ENCODE measurements around the gene C1QTNF5.

The C1QTNF5 gene

DNA sequence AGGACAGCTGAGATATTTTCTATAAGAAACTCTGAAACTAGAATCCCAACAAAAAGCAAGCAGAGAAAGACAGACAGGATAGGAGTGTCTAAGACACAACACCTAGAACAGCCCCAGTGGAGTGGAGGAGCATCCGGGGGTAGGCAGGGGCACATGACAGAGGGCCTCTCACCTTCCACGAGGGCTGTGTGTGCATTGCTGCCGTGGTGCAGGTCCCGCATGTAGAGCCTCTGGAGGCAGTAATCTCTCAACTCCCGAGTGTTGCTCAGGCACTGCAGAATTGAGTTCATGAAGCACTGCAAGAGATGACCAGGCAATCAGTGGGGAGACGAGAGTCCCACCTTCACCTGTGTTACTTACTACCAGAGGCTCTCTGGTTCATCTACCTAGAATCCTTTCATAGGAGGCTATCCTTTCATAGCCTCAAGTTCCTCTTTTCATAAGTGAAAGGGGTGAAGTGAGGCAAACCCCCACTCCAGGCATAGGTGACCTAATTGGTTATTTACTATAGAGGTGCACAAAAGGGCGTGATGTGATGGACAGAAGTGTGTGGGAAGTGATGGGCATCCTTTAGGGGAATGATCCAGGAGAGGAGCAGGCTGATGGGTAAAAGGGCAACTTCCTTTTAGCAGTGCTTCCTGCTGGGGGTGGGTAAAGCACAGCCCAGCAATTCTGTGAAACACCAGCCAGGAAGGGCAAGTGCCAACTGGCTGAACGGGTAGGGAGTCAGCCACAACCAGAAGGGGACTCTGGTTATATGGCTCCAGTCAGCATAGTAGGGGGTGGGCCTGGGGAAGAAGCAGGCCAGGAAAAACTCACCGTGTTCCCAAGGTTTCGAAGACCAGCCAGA, 18.9 kb upstream of the C1QTNF5 start:
- no peak for DNase-seq (ENCODE audit: low read depth)
- TF ChIP-seq POLR2A (IDR thresholded peaks at IDR 0.05; ENCODE audit: extremely low read depth, insufficient read length) (no peak), MYC (IDR thresholded peaks at IDR 0.05; ENCODE audit: low read depth, low read length) (no peak)
- TF ChIP-seq, protein P1, sequence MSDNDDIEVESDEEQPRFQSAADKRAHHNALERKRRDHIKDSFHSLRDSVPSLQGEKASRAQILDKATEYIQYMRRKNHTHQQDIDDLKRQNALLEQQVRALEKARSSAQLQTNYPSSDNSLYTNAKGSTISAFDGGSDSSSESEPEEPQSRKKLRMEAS (IDR thresholded peaks at IDR 0.05; ENCODE audit: low read depth, low read length) = no peak
- TF ChIP-seq, protein P2, sequence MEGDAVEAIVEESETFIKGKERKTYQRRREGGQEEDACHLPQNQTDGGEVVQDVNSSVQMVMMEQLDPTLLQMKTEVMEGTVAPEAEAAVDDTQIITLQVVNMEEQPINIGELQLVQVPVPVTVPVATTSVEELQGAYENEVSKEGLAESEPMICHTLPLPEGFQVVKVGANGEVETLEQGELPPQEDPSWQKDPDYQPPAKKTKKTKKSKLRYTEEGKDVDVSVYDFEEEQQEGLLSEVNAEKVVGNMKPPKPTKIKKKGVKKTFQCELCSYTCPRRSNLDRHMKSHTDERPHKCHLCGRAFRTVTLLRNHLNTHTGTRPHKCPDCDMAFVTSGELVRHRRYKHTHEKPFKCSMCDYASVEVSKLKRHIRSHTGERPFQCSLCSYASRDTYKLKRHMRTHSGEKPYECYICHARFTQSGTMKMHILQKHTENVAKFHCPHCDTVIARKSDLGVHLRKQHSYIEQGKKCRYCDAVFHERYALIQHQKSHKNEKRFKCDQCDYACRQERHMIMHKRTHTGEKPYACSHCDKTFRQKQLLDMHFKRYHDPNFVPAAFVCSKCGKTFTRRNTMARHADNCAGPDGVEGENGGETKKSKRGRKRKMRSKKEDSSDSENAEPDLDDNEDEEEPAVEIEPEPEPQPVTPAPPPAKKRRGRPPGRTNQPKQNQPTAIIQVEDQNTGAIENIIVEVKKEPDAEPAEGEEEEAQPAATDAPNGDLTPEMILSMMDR (IDR thresholded peaks at IDR 0.05; ENCODE audit: low read depth, low read length) = no peak
- H3K4me3 ChIP-seq (ENCODE audit: low read depth, low read length) = no peak overlapping the region

DNA sequence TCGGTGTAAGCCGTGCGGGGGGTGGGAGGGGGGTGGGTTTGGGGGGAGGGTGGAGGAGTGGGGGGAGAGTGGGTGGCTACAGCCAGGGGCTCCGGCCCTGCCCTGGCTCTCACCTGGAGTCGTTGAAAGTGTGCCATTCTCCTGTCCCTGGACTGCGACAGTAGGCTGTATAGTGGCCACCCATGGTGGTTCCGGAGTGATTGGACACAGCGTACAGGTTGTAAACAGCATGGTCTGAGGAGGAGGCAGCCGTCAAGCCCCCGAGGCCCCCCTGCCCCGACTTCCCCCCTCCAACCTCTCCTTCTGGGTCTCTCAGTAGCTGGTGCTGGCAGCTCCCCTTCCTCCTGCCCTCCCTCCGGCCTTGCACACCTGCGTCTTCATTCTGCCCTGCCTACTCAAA, 16.4 kb upstream of the C1QTNF5 start:
- TF ChIP-seq MYC (IDR thresholded peaks at IDR 0.05; ENCODE audit: low read depth, low read length) (no peak), POLR2A (IDR thresholded peaks at IDR 0.05; ENCODE audit: extremely low read depth, insufficient read length) (no peak)
- TF ChIP-seq, protein P2 (IDR thresholded peaks at IDR 0.05; ENCODE audit: low read depth, low read length) = no peak
- TF ChIP-seq, protein P1 (IDR thresholded peaks at IDR 0.05; ENCODE audit: low read depth, low read length) = no peak
- no peak overlapping the region for H3K4me3 ChIP-seq (ENCODE audit: low read depth, low read length)
- DNase-seq (ENCODE audit: low read depth) = no peak

DNA sequence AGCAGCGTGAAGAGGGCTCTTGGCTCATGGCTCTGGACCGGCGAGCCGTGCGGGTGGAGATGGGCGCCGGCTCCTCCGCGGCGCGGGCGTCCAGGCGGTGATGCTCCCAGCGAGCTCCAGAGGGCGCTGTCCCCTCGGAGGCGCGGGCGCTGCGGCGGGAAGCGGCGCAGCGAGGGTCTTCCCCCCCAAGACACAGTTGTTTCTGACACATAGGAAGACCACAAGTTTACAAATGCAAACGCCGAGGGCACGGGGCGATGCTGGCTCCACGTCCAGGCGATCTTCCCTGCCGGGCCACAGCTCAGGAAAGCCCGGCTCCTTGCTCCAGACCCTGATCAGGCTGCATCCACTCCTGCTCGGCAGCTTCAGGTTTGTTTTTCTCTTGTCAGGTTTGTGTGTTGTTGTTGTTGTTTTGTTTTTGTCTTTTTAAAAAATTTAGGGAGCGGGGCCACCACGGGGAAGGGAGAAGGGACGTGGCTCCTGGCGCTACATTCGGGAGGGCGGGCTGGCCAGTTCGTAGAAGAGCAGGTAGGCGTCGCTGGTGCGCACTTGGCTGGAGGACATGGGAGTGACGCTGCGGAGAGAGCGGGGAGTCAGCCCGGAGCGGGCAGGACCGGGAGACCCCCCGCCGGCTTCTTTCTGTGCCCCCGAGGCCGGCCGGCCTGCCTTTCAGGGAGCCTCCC, 15.8 kb upstream of the C1QTNF5 start:
- TF ChIP-seq, protein P2 (IDR thresholded peaks at IDR 0.05; ENCODE audit: low read depth, low read length) = peak; percentile 82
- TF ChIP-seq MYC (IDR thresholded peaks at IDR 0.05; ENCODE audit: low read depth, low read length) = peak; percentile 36; the same call in 1 of the 2 replicates
- TF ChIP-seq, protein P1 (IDR thresholded peaks at IDR 0.05; ENCODE audit: low read depth, low read length) = no peak
- peak; percentile 82 for DNase-seq (ENCODE audit: low read depth)
- H3K4me3 ChIP-seq (ENCODE audit: low read depth, low read length) = peak overlapping the region; percentile 60

DNA sequence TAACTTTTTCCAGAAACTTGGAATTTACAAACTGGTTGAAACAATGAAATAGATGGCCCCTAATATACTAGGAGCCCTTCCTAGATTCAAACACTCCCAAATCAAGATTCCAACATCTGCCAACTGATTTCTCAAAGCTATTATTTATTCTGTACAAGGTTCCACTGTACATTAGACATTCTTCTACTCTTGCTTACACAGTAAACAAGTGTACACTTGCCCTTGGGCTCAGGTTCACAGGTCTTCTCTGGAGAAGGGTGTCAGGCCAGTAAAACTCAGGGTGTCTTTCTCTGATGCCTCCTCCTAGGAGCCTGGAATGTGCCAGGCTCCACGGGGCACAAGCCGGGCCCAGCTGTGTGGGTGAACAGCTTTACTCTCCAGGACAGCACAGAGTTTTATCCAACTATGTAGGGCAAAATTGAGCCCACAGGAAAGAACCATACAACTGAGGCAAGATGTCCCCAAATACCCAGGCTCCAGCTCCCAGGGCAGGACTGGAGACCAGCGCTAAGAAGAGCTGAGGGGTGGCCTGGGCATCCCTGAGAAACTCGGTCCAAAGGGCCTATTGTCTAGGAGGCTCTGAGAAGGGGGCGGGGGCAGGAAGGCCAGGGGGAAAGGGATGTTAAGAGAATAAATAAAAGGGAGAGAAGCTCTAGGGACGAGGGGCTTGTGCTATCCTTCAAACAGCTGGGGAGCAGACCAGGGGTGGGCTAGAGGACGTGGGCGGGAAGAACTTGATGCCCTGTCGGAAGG, 14.6 kb upstream of the C1QTNF5 start:
- TF ChIP-seq, protein P2 (IDR thresholded peaks at IDR 0.05; ENCODE audit: low read depth, low read length) = no peak
- TF ChIP-seq, protein P1 (IDR thresholded peaks at IDR 0.05; ENCODE audit: low read depth, low read length) = no peak
- no peak for TF ChIP-seq MYC (IDR thresholded peaks at IDR 0.05; ENCODE audit: low read depth, low read length)
- TF ChIP-seq POLR2A (IDR thresholded peaks at IDR 0.05; ENCODE audit: extremely low read depth, insufficient read length) = no peak
- no peak overlapping the region for H3K4me3 ChIP-seq (ENCODE audit: low read depth, low read length)
- DNase-seq (ENCODE audit: low read depth) = no peak

DNA sequence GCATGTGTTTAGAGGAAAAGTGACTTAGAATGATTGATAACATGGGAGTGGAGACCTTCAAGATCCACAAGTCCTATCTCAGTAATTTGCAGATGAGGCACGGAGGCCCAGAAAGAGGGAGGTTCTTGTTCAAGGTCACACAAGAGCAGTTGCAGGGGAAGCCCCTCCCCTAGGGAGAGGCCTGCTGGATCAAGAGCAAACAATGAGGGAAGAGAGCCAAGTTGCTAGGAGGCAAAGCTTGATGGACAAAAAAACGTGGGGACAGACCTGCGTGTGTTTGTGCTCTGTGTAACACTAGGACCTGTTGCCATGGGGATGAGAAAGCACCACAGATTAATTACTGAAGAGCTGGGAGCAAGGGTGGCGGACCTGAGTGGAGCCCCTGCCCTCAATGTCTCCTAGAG, 12.2 kb upstream of the C1QTNF5 start:
- DNase-seq (ENCODE audit: low read depth) = no peak
- H3K4me3 ChIP-seq (ENCODE audit: low read depth, low read length) = no peak overlapping the region
- TF ChIP-seq MYC (IDR thresholded peaks at IDR 0.05; ENCODE audit: low read depth, low read length) = no peak
- TF ChIP-seq POLR2A (IDR thresholded peaks at IDR 0.05; ENCODE audit: extremely low read depth, insufficient read length) = no peak
- TF ChIP-seq, protein P1 (IDR thresholded peaks at IDR 0.05; ENCODE audit: low read depth, low read length) = no peak
